ENCODE measurements around the gene GBP5. TPM values are rescaled to one million over a fixed set of nuclear protein-coding genes. Genes with fewer than 3 reads are reported as not detected.
"Not testable (repeated sequence)": the region's sequence is repeated elsewhere in the genome, so short reads cannot be mapped to it uniquely, and the experiment has no call there.

GBP5 gene, protein sequence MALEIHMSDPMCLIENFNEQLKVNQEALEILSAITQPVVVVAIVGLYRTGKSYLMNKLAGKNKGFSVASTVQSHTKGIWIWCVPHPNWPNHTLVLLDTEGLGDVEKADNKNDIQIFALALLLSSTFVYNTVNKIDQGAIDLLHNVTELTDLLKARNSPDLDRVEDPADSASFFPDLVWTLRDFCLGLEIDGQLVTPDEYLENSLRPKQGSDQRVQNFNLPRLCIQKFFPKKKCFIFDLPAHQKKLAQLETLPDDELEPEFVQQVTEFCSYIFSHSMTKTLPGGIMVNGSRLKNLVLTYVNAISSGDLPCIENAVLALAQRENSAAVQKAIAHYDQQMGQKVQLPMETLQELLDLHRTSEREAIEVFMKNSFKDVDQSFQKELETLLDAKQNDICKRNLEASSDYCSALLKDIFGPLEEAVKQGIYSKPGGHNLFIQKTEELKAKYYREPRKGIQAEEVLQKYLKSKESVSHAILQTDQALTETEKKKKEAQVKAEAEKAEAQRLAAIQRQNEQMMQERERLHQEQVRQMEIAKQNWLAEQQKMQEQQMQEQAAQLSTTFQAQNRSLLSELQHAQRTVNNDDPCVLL
- total RNA-seq: 1 to 10 TPM; 1.6 TPM

DNA sequence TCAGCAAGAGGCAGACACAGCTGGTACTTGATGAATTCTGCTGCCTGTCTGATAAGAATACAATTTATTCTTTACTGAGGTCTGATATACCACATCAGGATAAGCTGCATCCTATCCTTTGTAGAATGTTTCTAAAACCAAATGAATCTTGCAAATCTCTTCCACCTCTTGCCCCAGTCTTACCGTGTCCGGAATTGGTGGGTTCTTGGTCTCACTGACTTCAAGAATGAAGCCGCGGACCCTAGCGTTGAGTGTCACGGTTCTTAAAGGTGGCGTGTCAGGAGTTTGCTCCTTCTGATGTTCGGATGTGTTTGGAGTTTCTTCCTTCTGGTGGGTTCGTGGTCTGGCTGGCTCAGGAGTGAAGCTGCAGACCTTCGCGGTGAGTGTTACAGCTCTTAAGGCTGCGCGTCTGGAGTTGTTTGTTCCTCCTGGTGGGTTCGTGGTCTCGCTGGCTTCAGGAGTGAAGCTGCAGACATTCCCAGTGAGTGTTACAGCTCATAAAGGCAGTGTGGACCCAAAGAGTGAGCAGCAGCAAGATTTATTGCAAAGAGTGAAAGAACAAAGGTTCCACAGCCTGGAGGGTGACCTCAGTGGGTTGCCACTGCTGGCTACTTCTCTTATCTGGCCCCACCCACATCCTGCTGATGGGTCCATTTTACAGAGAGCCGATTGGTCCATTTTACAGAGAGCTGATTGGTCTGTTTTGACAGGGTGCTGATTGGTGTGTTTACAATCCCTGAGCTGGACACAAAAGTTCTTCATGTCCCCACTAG is at the start of gene GBP5:
GBP5 (minus strand) TSS at position 592 of the 773 bp plus-strand sequence. CDS start 3,305 bp downstream, outside the sequence.
- H3K27ac ChIP-seq; ATAC-seq; H3K4me3 ChIP-seq; intact Hi-C loops (cut with DNase I); H3K36me3 ChIP-seq (replicated peaks in 1 of 2; ENCODE audit: insufficient read depth in 1 of 2, low read depth in 2 of 2); H3K4me1 ChIP-seq; H3K27me3 ChIP-seq; H3K9me3 ChIP-seq: not testable (repeated sequence)
- peak in 1 of 4 donors; percentile 35 for DNase-seq
- 61 to 95% methylated on average over 12 to 16 of the region's 16 CpGs for WGBS, 2 donors
- TF ChIP-seq POLR2A (IDR thresholded peaks at IDR 0.05): peak in 1 of 3 donors; percentile 20

DNA sequence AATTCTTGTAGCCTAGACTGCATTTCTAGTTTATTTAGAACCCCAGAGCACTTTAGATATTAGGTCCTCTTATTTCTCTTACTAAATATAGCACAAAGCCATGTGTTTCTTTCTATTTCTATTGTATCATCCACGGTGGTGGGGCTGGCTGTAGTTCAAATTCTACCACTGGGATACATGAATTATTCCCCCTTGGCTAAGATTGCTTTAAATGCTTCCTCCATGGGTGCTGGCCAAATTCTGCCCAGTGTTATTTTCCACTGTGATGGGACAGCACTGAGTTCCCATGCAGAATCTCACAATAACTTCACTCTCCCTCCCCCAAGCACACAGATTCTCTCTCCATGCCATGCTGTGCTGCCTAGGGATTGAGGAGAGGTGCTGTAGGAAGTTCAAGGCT is 49.7 kb upstream of the GBP5 start:
- Histone ChIP-seq H3K4me3 (no peak overlapping the region), H3K27me3 (no peaks in the 10 kb centered on the region), H3K9me3 (no peaks in the 10 kb centered on the region), H3K4me1 (no peaks in the 10 kb centered on the region), H3K36me3 (replicated peaks in 1 of 2; ENCODE audit: insufficient read depth in 1 of 2, low read depth in 2 of 2) (no peaks in the 10 kb centered on the region), H3K27ac (no peak overlapping the region)
- no peak for TF ChIP-seq POLR2A (IDR thresholded peaks at IDR 0.05)
- TF ChIP-seq, protein P1, sequence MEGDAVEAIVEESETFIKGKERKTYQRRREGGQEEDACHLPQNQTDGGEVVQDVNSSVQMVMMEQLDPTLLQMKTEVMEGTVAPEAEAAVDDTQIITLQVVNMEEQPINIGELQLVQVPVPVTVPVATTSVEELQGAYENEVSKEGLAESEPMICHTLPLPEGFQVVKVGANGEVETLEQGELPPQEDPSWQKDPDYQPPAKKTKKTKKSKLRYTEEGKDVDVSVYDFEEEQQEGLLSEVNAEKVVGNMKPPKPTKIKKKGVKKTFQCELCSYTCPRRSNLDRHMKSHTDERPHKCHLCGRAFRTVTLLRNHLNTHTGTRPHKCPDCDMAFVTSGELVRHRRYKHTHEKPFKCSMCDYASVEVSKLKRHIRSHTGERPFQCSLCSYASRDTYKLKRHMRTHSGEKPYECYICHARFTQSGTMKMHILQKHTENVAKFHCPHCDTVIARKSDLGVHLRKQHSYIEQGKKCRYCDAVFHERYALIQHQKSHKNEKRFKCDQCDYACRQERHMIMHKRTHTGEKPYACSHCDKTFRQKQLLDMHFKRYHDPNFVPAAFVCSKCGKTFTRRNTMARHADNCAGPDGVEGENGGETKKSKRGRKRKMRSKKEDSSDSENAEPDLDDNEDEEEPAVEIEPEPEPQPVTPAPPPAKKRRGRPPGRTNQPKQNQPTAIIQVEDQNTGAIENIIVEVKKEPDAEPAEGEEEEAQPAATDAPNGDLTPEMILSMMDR (IDR thresholded peaks at IDR 0.05): no peak
- DNase-seq (no peak), ATAC-seq (no peak)
- intact Hi-C loops (cut with DNase I): no loop called here
- 25 to 27% methylated on average over 1 of the region's 1 CpG for WGBS, 2 donors

DNA sequence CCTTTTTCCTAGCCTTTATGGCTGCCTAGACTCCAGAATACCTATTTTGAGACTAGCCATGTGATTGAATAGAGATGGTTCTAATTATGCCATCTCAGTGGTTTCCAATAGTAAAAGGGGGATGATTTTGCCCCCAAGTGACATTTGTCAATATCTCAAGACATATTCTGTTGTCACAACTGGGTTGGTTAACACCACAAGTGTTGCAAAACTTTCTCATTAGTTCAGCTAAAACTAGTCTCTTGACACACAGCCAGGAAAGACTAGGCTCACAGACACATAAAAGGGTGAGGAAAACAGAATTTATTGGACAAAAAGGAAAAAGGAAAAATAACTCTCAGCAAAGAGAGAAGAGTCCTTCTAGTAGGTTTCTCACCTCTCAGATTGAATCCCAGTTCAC is 39.9 kb upstream of the GBP5 start:
- no peak overlapping the region for H3K27ac ChIP-seq
- H3K36me3 ChIP-seq (replicated peaks in 1 of 2; ENCODE audit: insufficient read depth in 1 of 2, low read depth in 2 of 2): no peaks in the 10 kb centered on the region
- peaks cover 0 to 12% (median 0%) of the 10 kb centered on the region in 3 donors for H3K9me3 ChIP-seq
- ATAC-seq: no peak
- H3K4me3 ChIP-seq: no peak overlapping the region
- intact Hi-C loops (cut with DNase I): no loop called here
- no peak for TF ChIP-seq POLR2A (IDR thresholded peaks at IDR 0.05)
- TF ChIP-seq, protein P1 (IDR thresholded peaks at IDR 0.05): no peak
- no peak for DNase-seq
- no peaks in the 10 kb centered on the region for H3K4me1 ChIP-seq
- no peaks in the 10 kb centered on the region for H3K27me3 ChIP-seq

DNA sequence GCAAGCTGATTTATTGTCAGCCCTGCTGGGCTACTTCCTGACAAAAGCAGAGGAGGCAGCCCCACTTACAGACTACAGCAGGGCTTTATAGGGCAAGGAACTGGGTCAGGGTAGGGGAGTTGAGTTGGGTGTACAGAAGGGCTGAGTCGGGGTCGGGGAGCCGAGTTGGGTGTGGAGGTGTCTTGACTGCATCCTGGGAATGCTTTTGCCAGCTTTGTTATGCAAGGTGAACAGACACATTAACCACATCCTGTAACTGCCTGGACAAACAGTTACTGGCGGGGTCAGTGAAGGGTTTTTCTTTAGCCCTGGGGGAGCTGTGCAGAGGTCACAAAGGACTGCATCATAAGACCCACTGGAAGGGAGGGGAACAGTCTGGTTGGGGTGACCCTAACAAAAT is 39.1 kb upstream of the GBP5 start:
- Histone ChIP-seq H3K4me1 (no peaks in the 10 kb centered on the region), H3K27ac (no peak overlapping the region), H3K36me3 (replicated peaks in 1 of 2; ENCODE audit: insufficient read depth in 1 of 2, low read depth in 2 of 2) (no peaks in the 10 kb centered on the region), H3K4me3 (no peak overlapping the region), H3K27me3 (no peaks in the 10 kb centered on the region), H3K9me3 (peaks cover 0 to 12% (median 0%) of the 10 kb centered on the region in 3 donors)
- DNase-seq: no peak
- TF ChIP-seq POLR2A (IDR thresholded peaks at IDR 0.05): no peak
- TF ChIP-seq, protein P1 (IDR thresholded peaks at IDR 0.05): no peak
- no peak for ATAC-seq
- whole genome bisulfite sequencing, 2 donors: 54 to 66% methylated on average over 4 of the region's 4 CpGs
- intact Hi-C loops (cut with DNase I): no loop called here

DNA sequence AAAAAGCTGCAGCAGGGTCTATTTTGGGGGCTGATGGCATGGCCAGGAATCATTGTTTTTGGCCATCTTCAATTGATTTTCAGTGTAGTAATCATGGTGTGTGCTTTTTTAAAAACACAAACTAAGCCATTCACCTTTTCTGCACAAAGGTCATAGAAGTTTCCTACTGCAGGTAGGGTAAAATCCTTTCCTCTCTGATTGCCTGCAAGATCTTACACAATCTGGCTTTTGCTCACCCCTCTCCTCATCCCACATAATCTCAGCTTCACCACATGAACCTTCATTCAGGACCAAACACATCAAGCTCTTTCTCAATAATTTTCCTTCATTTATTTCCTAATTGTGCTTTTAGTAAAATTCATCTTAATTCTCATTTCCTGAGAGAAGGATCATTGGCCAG is 38.3 kb upstream of the GBP5 start:
- peak overlapping the region in 1 of 4 donors; percentile 32 for H3K27ac ChIP-seq
- H3K4me1 ChIP-seq: no peaks in the 10 kb centered on the region
- H3K27me3 ChIP-seq: no peaks in the 10 kb centered on the region
- DNase-seq (no peak), ATAC-seq (no peak)
- no peaks in the 10 kb centered on the region for H3K36me3 ChIP-seq (replicated peaks in 1 of 2; ENCODE audit: insufficient read depth in 1 of 2, low read depth in 2 of 2)
- H3K4me3 ChIP-seq: no peak overlapping the region
- intact Hi-C loops (cut with DNase I): no loop called here
- TF ChIP-seq, protein P1 (IDR thresholded peaks at IDR 0.05): no peak
- no peak for TF ChIP-seq POLR2A (IDR thresholded peaks at IDR 0.05)
- peaks cover 0 to 5% (median 0%) of the 10 kb centered on the region in 3 donors for H3K9me3 ChIP-seq

Data from body of pancreas (tissue), 4 donors.